H54 (cell line): ENCODE data around the gene LRRC4.

Source experiments
- DNase-seq: peaks from one replicate; pipeline ENCODE4 v3.0.0; 2011; ENCODE audit warnings: low spot score, mixed read lengths; ENCODE audit not compliant: insufficient read length
- FAIRE-seq: peaks from 3 replicates; lab custom pipeline; 2011; peaks lifted over from hg19 to GRCh38; lab: Jason Lieb, UNC
- POLR2A ChIP-seq: IDR thresholded peaks from 2 replicates; pipeline ENCODE4 v1.6.1; 2011; ENCODE audit warnings: low read depth, mild to moderate bottlenecking, low read length

Gene LRRC4

GRCh38 chr7:128068785-128069184 is 37.5 kb upstream of the LRRC4 start:
- no peak for FAIRE-seq
- no peak for TF ChIP-seq POLR2A
- no peak for DNase-seq

- DNase-seq (no peak), FAIRE-seq (no peak)
- no peak for TF ChIP-seq POLR2A
Measured at GRCh38 chr7:128067983-128068382, 36.7 kb upstream of the LRRC4 start.

GRCh38 chr7:128066858-128067257 is 35.6 kb upstream of the LRRC4 start:
- no peak for FAIRE-seq
- DNase-seq: no peak

DNA sequence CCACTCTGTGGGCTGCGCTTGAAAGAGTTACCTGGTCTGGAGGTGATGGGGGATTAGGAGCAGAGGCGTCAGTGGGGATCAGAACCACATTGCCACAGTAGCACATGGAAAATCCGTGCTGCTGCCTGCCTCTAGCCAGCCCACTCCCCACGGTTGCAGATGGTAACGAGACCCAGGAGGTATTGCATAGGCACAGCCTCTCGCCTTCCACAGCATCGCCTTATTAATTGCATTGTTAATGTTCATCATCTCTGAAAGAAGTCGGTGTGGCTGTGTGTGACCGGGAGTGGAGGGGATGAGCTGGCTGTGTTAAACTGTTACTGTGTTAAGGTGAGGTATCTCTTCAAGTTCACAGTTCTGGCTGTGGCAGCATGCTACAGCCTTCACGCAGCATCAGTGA is 35.2 kb upstream of the LRRC4 start:
- no peak for DNase-seq
- FAIRE-seq: no peak
- no peak for TF ChIP-seq POLR2A

More at GRCh38 chr7:128066858-128067257, 35.6 kb upstream of the LRRC4 start:
- no peak for TF ChIP-seq POLR2A

DNA sequence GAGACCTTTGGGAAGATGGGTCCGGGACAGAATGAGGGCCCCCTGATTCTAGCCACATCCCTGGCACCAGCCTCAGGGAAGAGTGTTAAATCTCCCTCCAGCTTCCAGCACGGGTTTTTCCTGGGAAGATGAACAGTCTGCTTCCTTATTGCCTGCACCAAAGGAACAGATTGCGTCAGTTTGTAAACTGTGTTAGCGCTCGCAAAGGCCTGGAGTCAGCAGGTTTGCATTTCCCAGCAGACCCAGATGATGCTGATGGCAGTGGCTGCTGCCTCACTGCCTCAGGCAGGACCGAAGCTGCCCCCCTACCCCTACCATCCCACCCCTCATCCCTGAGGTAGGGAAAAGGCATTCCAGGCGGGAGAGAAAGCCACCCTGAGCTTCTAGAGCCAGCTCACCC is 34.6 kb upstream of the LRRC4 start:
- no peak for FAIRE-seq
- no peak for DNase-seq
- no peak for TF ChIP-seq POLR2A

- no peak for TF ChIP-seq POLR2A
- FAIRE-seq: no peak
- no peak for DNase-seq
Measured at GRCh38 chr7:128063088-128063487, 31.9 kb upstream of the LRRC4 start.

DNA sequence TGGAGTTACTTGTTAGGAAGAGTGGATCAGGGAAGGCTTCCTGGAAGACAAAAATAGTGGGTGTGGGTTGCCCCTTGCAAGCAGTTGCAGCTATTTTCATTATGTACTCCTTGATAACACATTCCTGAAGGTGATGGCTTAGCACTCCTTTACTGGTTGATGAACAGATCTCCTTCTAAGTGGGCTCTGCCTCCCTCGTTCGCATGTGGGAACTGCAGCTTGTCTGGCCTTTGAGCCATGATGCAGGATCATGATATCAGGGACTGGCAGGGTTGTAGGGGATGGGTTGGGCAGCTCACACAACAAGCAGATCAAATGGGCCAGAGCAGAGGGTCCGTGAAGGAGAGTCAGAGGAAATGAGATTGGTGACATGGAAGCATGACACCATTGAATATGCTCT is 28.8 kb upstream of the LRRC4 start:
- FAIRE-seq (no peak), DNase-seq (no peak)
- TF ChIP-seq POLR2A: no peak

GRCh38 chr7:128059143-128059988 is 28.1 kb upstream of the LRRC4 start:
- TF ChIP-seq POLR2A: no peak
- FAIRE-seq (no peak), DNase-seq (no peak)

- DNase-seq (no peak), FAIRE-seq (no peak)
- TF ChIP-seq POLR2A: no peak
Measured at GRCh38 chr7:128057909-128058308, 26.7 kb upstream of the LRRC4 start.

DNA sequence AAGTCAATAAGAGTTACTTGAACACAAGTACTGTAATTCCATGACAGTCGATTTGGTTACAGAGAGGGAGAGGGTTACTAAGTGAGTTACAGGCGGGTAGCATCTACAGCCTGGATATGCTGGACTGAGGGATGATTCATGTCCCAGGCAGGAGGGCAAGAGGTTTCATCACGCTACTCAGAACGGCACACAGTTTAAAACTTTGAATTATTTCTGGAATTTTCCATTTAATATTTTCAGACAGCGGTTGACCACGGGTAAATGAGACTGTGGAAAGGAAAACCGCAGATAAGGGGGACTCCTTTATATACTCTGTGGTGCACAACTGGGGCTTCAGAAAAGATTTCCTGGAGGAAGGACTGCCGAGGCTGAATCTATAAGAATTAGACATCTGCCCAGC is 25.7 kb upstream of the LRRC4 start:
- DNase-seq (no peak), FAIRE-seq (no peak)
- no peak for TF ChIP-seq POLR2A

DNA sequence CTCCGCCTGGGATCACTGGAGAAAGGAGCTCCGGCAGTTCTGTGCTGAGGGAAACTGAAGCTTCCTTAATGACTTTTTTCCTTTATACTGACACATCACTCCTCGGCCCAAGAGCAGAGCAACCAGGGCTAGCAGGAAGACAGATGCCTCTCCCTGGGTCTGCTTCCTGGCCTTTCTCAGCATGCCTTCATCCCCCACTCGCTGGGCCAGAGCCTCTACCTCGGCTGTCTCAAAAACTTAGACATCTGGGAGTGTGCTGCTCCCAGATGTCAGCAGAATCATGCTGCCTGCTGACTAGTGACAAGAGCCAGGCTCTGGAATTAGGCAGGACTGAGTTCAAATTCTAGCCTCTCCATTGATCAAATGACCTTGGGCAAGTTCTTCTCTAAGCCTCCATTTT is 24.4 kb upstream of the LRRC4 start:
- TF ChIP-seq POLR2A: no peak
- FAIRE-seq: no peak
- no peak for DNase-seq

GRCh38 chr7:128054511-128054910 is 23.3 kb upstream of the LRRC4 start:
- no peak for TF ChIP-seq POLR2A
- FAIRE-seq: no peak
- no peak for DNase-seq

GRCh38 chr7:128053991-128054390 is 22.8 kb upstream of the LRRC4 start:
- DNase-seq (no peak), FAIRE-seq (no peak)
- no peak for TF ChIP-seq POLR2A

DNA sequence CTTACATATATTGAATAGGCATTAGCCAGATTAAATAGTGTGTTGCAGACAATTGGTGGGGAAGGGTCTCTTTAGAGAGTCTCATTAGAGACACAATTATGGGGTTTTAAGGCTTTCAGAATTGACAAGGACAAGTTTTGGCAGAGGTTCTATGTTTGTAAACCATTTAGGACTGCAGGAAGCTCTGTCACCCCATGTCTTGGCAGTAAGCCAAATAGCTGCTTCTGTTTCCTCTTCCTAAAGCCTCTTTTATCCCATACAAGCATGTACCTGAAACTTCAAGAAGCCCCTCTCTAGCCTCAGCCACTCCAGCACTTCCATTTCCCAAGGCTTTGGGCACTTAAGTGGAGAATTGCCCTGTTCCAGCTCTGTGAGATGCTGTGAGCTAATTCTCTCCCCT is 21.8 kb upstream of the LRRC4 start:
- DNase-seq: no peak
- FAIRE-seq: no peak

DNA sequence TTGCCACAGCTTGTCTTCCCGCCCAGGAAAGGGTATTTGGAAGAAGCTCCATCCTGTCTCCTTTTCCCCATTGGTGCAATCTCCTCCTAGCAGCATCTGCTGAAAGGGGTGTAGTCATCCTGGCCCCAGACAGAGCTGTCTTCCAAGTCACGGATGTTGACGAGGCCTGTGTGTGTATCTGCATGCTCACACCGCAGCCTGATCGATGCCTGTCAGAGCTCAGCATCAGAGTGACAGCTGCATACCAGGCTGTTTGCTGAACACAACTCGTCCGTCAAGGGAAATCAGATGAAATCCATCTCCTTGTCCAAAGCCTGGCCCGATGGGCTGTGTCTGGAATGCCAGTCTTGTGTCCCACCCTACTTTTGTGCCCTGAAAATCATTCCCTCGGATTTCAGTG is 21.2 kb upstream of the LRRC4 start:
- no peak for TF ChIP-seq POLR2A
- DNase-seq (no peak), FAIRE-seq (no peak)

More for the DNA sequence above, 21.8 kb upstream of the LRRC4 start:
- no peak for TF ChIP-seq POLR2A
